IMR-90 (cell line): Measurements from ENCODE around the gene DRC3. TPM values are rescaled to one million over a fixed set of nuclear protein-coding genes. Genes with fewer than 3 reads are reported as not detected.

Experiments
- ATAC-seq: fragments of 200-7000 bp; cut with Tn5 transposase; 2 replicates; pipeline ENCODE4 v1.9.1; 2020; ENCODE audit warnings: low read depth, mild to moderate bottlenecking, moderate library complexity
- BruUV-seq: library from RNA; stranded (reverse); fragments of 400-500 nt; replicated peaks from 2 replicates; lab custom pipeline; 2021; lab: Mats Ljungman, UMichigan
- CTCF ChIA-PET: fragments of 300-600 bp; formaldehyde crosslinking; extraction: SDS; loops from one replicate; lab custom pipeline; 2021; ENCODE audit warnings: antibody characterized with exemption; lab: Yijun Ruan, JAX
- POLR2A ChIA-PET: fragments of 300-600 bp; sonication (Branson Sonifier 250); formaldehyde crosslinking; loops from one replicate; lab custom pipeline; 2022; ENCODE audit warnings: antibody characterized with exemption; ENCODE audit not compliant: unreplicated experiment; lab: Charles Lee
- DNase-seq: peaks from one replicate; pipeline ENCODE4 v3.0.0; 2013
- H2AFZ ChIP-seq: replicated peaks from 2 replicates; pipeline ENCODE3; 2013; ENCODE audit warnings: low read length, mild to moderate bottlenecking; ENCODE audit not compliant: poor library complexity
- H2AK5ac ChIP-seq: 2 replicates; pipeline ENCODE4 v1.6.1; 2013; ENCODE audit warnings: low read depth, low read length, inconsistent platforms
- H2AK9ac ChIP-seq: replicated peaks from 2 replicates; pipeline ENCODE3; 2013; ENCODE audit warnings: mild to moderate bottlenecking, low read depth, low read length, moderate library complexity; ENCODE audit not compliant: poor library complexity
- H2BK120ac ChIP-seq: 2 replicates; pipeline ENCODE4 v1.6.1; 2013; ENCODE audit warnings: low read depth, low read length, inconsistent platforms
- H2BK15ac ChIP-seq: 3 replicates; pipeline ENCODE4 v1.6.1; 2013; ENCODE audit warnings: low read depth, low read length, inconsistent platforms
- H2BK20ac ChIP-seq: 2 replicates; pipeline ENCODE4 v1.6.1; 2013; ENCODE audit warnings: low read depth, mild to moderate bottlenecking, inconsistent platforms, low read length, moderate library complexity
- H2BK5ac ChIP-seq: 2 replicates; pipeline ENCODE4 v1.6.1; 2013; ENCODE audit warnings: mild to moderate bottlenecking, low read depth, low read length, inconsistent platforms; ENCODE audit not compliant: poor library complexity, severe bottlenecking
- H3K14ac ChIP-seq: replicated peaks from 2 replicates; pipeline ENCODE4 v1.6.1; 2013; ENCODE audit warnings: low read depth, low read length, inconsistent platforms
- H3K18ac ChIP-seq: 2 replicates; pipeline ENCODE4 v1.6.1; 2013; ENCODE audit warnings: low read depth, low read length, control low read depth
- H3K23ac ChIP-seq: 2 replicates; pipeline ENCODE4 v1.6.1; 2013; ENCODE audit warnings: low read depth, low read length, inconsistent platforms
- H3K27ac ChIP-seq: 2 replicates; pipeline ENCODE4 v1.5.1; 2013; ENCODE audit warnings: mild to moderate bottlenecking, control low read depth, low read length; ENCODE audit not compliant: insufficient read depth
- H3K27me3 ChIP-seq: 2 replicates; pipeline ENCODE4 v1.6.1; 2013; ENCODE audit warnings: low read length; ENCODE audit not compliant: control insufficient read depth, insufficient read depth
- H3K36me3 ChIP-seq: 2 replicates; pipeline ENCODE4 v1.6.1; 2013; ENCODE audit warnings: low read length, mixed read lengths; ENCODE audit not compliant: control insufficient read depth, insufficient read depth
- H3K4ac ChIP-seq: 2 replicates; pipeline ENCODE4 v1.6.1; 2013; ENCODE audit warnings: low read depth, low read length, inconsistent platforms
- H3K4me1 ChIP-seq: 2 replicates; pipeline ENCODE4 v1.6.1; 2013; ENCODE audit warnings: low read length, mixed read lengths; ENCODE audit not compliant: control insufficient read depth, insufficient read depth
- H3K4me2 ChIP-seq: 2 replicates; pipeline ENCODE4 v1.6.1; 2013; ENCODE audit warnings: low read depth, mild to moderate bottlenecking, control low read depth, low read length, moderate library complexity
- H3K4me3 ChIP-seq: 2 replicates; pipeline ENCODE4 v1.5.1; 2013; ENCODE audit warnings: low read depth, mild to moderate bottlenecking, control low read depth, low read length, moderate library complexity; ENCODE audit not compliant: insufficient read depth
- H3K56ac ChIP-seq: 2 replicates; pipeline ENCODE4 v1.6.1; 2013; ENCODE audit warnings: low read length, inconsistent platforms; ENCODE audit not compliant: insufficient read depth; ENCODE audit errors: extremely low read depth
- H3K79me1 ChIP-seq, 2 experiments: 2 replicates each; pipeline ENCODE4 v1.6.1; 2013; ENCODE audit warnings: low read length in 2 of 2, inconsistent platforms in 1 of 2, low read depth in 1 of 2
- H3K9ac ChIP-seq: 2 replicates; pipeline ENCODE4 v1.6.1; 2013; ENCODE audit warnings: low read depth, low read length, control low read depth
- H3K9me1 ChIP-seq: 2 replicates; pipeline ENCODE4 v1.6.1; 2013; ENCODE audit warnings: low read length, inconsistent platforms; ENCODE audit not compliant: insufficient read depth
- H3K9me3 ChIP-seq: 2 replicates; pipeline ENCODE4 v1.6.1; 2013; ENCODE audit warnings: low read length; ENCODE audit not compliant: control insufficient read depth, insufficient read depth
- H4K20me1 ChIP-seq: 2 replicates; pipeline ENCODE4 v1.6.1; 2013; ENCODE audit warnings: low read length, inconsistent platforms; ENCODE audit not compliant: insufficient read depth
- H4K5ac ChIP-seq: 2 replicates; pipeline ENCODE4 v1.6.1; 2013; ENCODE audit warnings: mild to moderate bottlenecking, low read depth, low read length, control low read depth
- H4K8ac ChIP-seq, 2 experiments: 2 replicates each; pipeline ENCODE4 v1.6.1; 2013; ENCODE audit warnings: low read depth in 2 of 2, low read length in 2 of 2, control low read depth in 1 of 2, inconsistent platforms in 1 of 2
- H4K91ac ChIP-seq: 2 replicates; pipeline ENCODE4 v1.6.1; 2013; ENCODE audit warnings: low read depth, low read length, inconsistent platforms; ENCODE audit not compliant: insufficient read depth
- BHLHE40 ChIP-seq: fragments of 150-350 bp; IDR thresholded peaks from 2 replicates; pipeline ENCODE4 v1.6.1; 2016; ENCODE audit warnings: mild to moderate bottlenecking, low read depth, low read length
- CEBPB ChIP-seq: IDR thresholded peaks from 2 replicates; pipeline ENCODE4 v1.6.1; 2012; ENCODE audit warnings: low read depth, low read length, improper control_type of control experiment
- CHD1 ChIP-seq: IDR thresholded peaks from 2 replicates; pipeline ENCODE4 v1.6.1; 2012; ENCODE audit warnings: low read depth, low read length, improper control_type of control experiment
- CTCF ChIP-seq: conservative IDR thresholded peaks from 2 replicates; pipeline ENCODE4 v1.5.1; 2012; ENCODE audit warnings: mild to moderate bottlenecking, low read depth, low read length, improper control_type of control experiment
- ELK1 ChIP-seq: fragments of 150-350 bp; IDR thresholded peaks from 2 replicates; pipeline ENCODE4 v1.6.1; 2016; ENCODE audit warnings: low read depth, mild to moderate bottlenecking, low read length, moderate library complexity, borderline replicate concordance
- FOS ChIP-seq: fragments of 150-350 bp; IDR thresholded peaks from 2 replicates; pipeline ENCODE4 v1.6.1; 2016; ENCODE audit warnings: low read depth, low read length
- MAZ ChIP-seq: IDR thresholded peaks from 2 replicates; pipeline ENCODE4 v1.6.1; 2012; ENCODE audit warnings: low read depth, mild to moderate bottlenecking, low read length, improper control_type of control experiment, moderate library complexity, borderline replicate concordance
- MXI1 ChIP-seq: IDR thresholded peaks from 2 replicates; pipeline ENCODE4 v1.6.1; 2012; ENCODE audit warnings: low read depth, mild to moderate bottlenecking, low read length, moderate library complexity, borderline replicate concordance
- NFE2L2 ChIP-seq: fragments of 150-350 bp; IDR thresholded peaks from 2 replicates; pipeline ENCODE4 v1.6.1; 2016; ENCODE audit warnings: low read depth, mild to moderate bottlenecking, low read length
- RAD21 ChIP-seq: IDR thresholded peaks from 2 replicates; pipeline ENCODE4 v1.6.1; 2012; ENCODE audit warnings: low read length, improper control_type of control experiment
- RCOR1 ChIP-seq: IDR thresholded peaks from 2 replicates; pipeline ENCODE4 v1.6.1; 2012; ENCODE audit warnings: mild to moderate bottlenecking, low read length, improper control_type of control experiment; ENCODE audit not compliant: insufficient replicate concordance
- RFX5 ChIP-seq: IDR thresholded peaks from 2 replicates; pipeline ENCODE4 v1.8.0; 2012; ENCODE audit warnings: low read depth, mild to moderate bottlenecking, low read length, moderate library complexity
- SMC3 ChIP-seq: fragments of 150-350 bp; IDR thresholded peaks from 2 replicates; pipeline ENCODE4 v1.6.1; 2016; ENCODE audit warnings: low read depth, mild to moderate bottlenecking, antibody characterized with exemption, low read length, moderate library complexity
- WGBS, 2 experiments: methylation state at CpG; one replicate each; pipeline versions ENCODE4 v1.1.5 to v1.1.7; 2013; ENCODE audit warnings: missing lambda C conversion rate in 2 of 2; ENCODE audit not compliant: insufficient read length in 1 of 2; ENCODE audit errors: extremely low coverage in 2 of 2; 5-methylcytosine and 5-hydroxymethylcytosine counted together
- dilution Hi-C: fragments of 300-500 bp; cut with HindIII; formaldehyde crosslinking; loops from one replicate; pipeline ENCODE4 v1.14.3; 2018; ENCODE audit warnings: low sequenced_read_pairs; ENCODE audit not compliant: unreplicated experiment
- in situ Hi-C: fragments of 300-500 bp; cut with MboI; formaldehyde crosslinking; loops from 3 replicates; pipeline ENCODE4 v1.14.3; 2019; ENCODE audit warnings: low sequenced_read_pairs, inconsistent platforms, mixed read lengths
- intact Hi-C: fragments of 100-400 bp; cut with micrococcal nuclease; formaldehyde crosslinking; loops from 2 replicates; pipeline ENCODE4 v1.10.0; 2022
- polyA plus RNA-seq, 3 experiments: library from polyadenylated mRNA; depleted of rRNA; stranded (reverse); fragments of >200 nt; gene quantifications; 2 replicates each; pipeline ENCODE4 v1.2.3, GENCODE V29; 2012; ENCODE audit warnings: low replicate concordance in 1 of 3
- total RNA-seq: library from RNA; depleted of rRNA; stranded (reverse); fragments of >200 nt; gene quantifications from 2 replicates; pipeline ENCODE4 v1.2.3, GENCODE V29; 2012

Gene DRC3
- total and polyA plus RNA-seq, 2 of the 4 experiments (the other 2 are of a cell fraction), result 0.55 to 0.72 TPM

GRCh38 chr17:18000030-18000408 is 27.4 kb downstream of the DRC3 start:
- H3K79me1 ChIP-seq, result no peaks in the 10 kb centered on the region
- H3K4me2 ChIP-seq, result no peak overlapping the region
- no peak overlapping the region for H3K27ac ChIP-seq
- H3K4me1 ChIP-seq, result peaks cover 2% of the 10 kb centered on the region; the same call in 1 of the 2 replicates
- DNase-seq (no peak), ATAC-seq (no peak)
- no peak overlapping the region for H3K4ac ChIP-seq
- no peak overlapping the region for H2AK9ac ChIP-seq
- H3K9me3 ChIP-seq, result no peaks in the 10 kb centered on the region
- TF ChIP-seq RAD21, result no peak
- TF ChIP-seq MAZ, result no peak
- TF ChIP-seq CHD1, result no peak
- TF ChIP-seq ELK1, result no peak
- no peak for TF ChIP-seq FOS
- no peak for TF ChIP-seq CTCF
- no peak for TF ChIP-seq SMC3
- no peak for TF ChIP-seq MXI1
- TF ChIP-seq CEBPB, result no peak
- TF ChIP-seq NFE2L2, result no peak
- no peak for TF ChIP-seq BHLHE40
- no peak for TF ChIP-seq RCOR1
- TF ChIP-seq RFX5, result no peak
- no peak overlapping the region for H2BK120ac ChIP-seq
- no peaks in the 10 kb centered on the region for H3K36me3 ChIP-seq
- 86% methylated on average over 1 of the region's 8 CpGs; no CpG with 5 or more reads in 1 of the 2 experiments for WGBS, 2 experiments
- H3K27me3 ChIP-seq, result no peaks in the 10 kb centered on the region
- no peak overlapping the region for H2BK20ac ChIP-seq
- H4K20me1 ChIP-seq, result no peaks in the 10 kb centered on the region
- CTCF ChIA-PET, result no interaction called here
- H2AK5ac ChIP-seq, result no peak overlapping the region
- H3K23ac ChIP-seq, result no peak overlapping the region
- POLR2A ChIA-PET, result no interaction called here
- in situ Hi-C loops (no loop called here), intact Hi-C loops (no loop called here), dilution Hi-C loops (no loop called here)
- no peak overlapping the region for H3K4me3 ChIP-seq
- H3K14ac ChIP-seq, result no peak overlapping the region
- H4K91ac ChIP-seq, result no peak overlapping the region
- H2BK5ac ChIP-seq, result no peak overlapping the region
- no TSS peak for BruUV-seq
- no peak overlapping the region for H4K8ac ChIP-seq
- H3K18ac ChIP-seq, result no peak overlapping the region
- no peak overlapping the region for H4K5ac ChIP-seq
- no peak overlapping the region for H3K56ac ChIP-seq
- no peak overlapping the region for H2BK15ac ChIP-seq
- H2AFZ ChIP-seq, result no peak overlapping the region
- peaks cover 11% of the 10 kb centered on the region for H3K9me1 ChIP-seq
- no peak overlapping the region for H3K9ac ChIP-seq
